Measurements from ENCODE around the gene HBB.

- TF ChIP-seq CTCF (IDR thresholded peaks at IDR 0.05), result no peak
- no peak for TF ChIP-seq POLR2A (IDR thresholded peaks at IDR 0.05)
- TF ChIP-seq POLR2AphosphoS5 (IDR thresholded peaks at IDR 0.05), result no peak
- no peak for TF ChIP-seq EP300 (IDR thresholded peaks at IDR 0.05)
These were observed 23.5 kb downstream of the HBB start for GRCh38 chr11:5203366-5203765.

All from suprapubic skin (tissue), 4 donors.